Measurements from ENCODE around the gene KAT2A. TPM values are rescaled to one million over a fixed set of nuclear protein-coding genes. Genes with fewer than 3 reads are reported as not detected.

KAT2A gene
- total RNA-seq, 1 experiment from 2014 or later: 41.2 TPM

GRCh38 chr17:42119301-42119700 is 1.9 kb downstream of the KAT2A start:
- Histone ChIP-seq H3K27ac (ENCODE audit: low read depth, low read length) (no peak overlapping the region), H3K4me3 (replicated peaks in 1 of 2; ENCODE audit: low read depth in 1 of 2, low read length in 2 of 2) (no peak overlapping the region), H3K4me1 (ENCODE audit: control insufficient read depth in 1 of 2, insufficient read depth in 2 of 2, low read length in 2 of 2) (peaks cover 5 to 24% of the 10 kb centered on the region in 2 experiments; a peak in 3 of 4 replicates), H3K9me3 (ENCODE audit: control insufficient read depth in 1 of 2, insufficient read depth in 1 of 2, low read depth in 1 of 2, low read length in 2 of 2) (no peaks in the 10 kb centered on the region), H3K9ac (ENCODE audit: low read length) (peak overlapping the region; percentile 17; the same call in 1 of the 2 replicates), H3K27me3 (ENCODE audit: insufficient read depth, low read length) (no peaks in the 10 kb centered on the region), H3K4me2 (ENCODE audit: low read length) (no peak overlapping the region), H4K20me1 (ENCODE audit: insufficient read depth) (no peaks in the 10 kb centered on the region), H3K36me3 (ENCODE audit: control insufficient read depth in 1 of 2, insufficient read depth in 2 of 2, low read length in 2 of 2) (peaks cover 3 to 11% of the 10 kb centered on the region in 2 experiments; a peak in 3 of 4 replicates), H3K79me2 (ENCODE audit: insufficient read depth, low read length) (no peaks in the 10 kb centered on the region), H3K9me2 (ENCODE audit: insufficient read depth) (no peaks in the 10 kb centered on the region), H2AFZ (ENCODE audit: low read depth, low read length, poor library complexity, severe bottlenecking) (no peak overlapping the region)
- ATAC-seq (no peak), DNase-seq (ENCODE audit: low read depth, low spot score) (no peak)
- ChIA-PET RAD21 (ENCODE audit: low non-redundant PET in 1 of 2, low total read pairs in 2 of 2, uncharacterized antibody in 2 of 2, unreplicated experiment in 2 of 2) (no interaction called here), CTCF (no interaction called here), POLR2A (no interaction called here)
- TF ChIP-seq SIN3A (IDR thresholded peaks at IDR 0.05; ENCODE audit: low read depth) (no peak), ELF1 (IDR thresholded peaks at IDR 0.05; ENCODE audit: borderline replicate concordance, low read depth) (no peak), ZNF274 (IDR thresholded peaks at IDR 0.05; ENCODE audit: low read depth, low read length) (no peak), POLR2AphosphoS5 (IDR thresholded peaks at IDR 0.05; ENCODE audit: low read depth, low read length) (no peak), SP1 (IDR thresholded peaks at IDR 0.05; ENCODE audit: low read depth) (no peak)
- TF ChIP-seq, protein P1, sequence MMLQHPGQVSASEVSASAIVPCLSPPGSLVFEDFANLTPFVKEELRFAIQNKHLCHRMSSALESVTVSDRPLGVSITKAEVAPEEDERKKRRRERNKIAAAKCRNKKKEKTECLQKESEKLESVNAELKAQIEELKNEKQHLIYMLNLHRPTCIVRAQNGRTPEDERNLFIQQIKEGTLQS (IDR thresholded peaks at IDR 0.05): no peak
- BruUV-seq (replicated peaks): no TSS peak
- intact Hi-C loops (cut with micrococcal nuclease): loop anchor here (5.0 kb wide), 1 partner anchor 408 kb away; no protein-coding TSS in a partner anchor

- 0 out of 2 replicates have a peak overlapping the region, but pooled peaks have one; percentile 17 for H3K9ac ChIP-seq (ENCODE audit: low read length)
- H3K27ac ChIP-seq (ENCODE audit: low read depth, low read length): no peak overlapping the region; the same call in 1 of the 2 replicates
- intact Hi-C loops (cut with micrococcal nuclease): loop anchor here (5.0 kb wide), 1 partner anchor 409 kb away; no protein-coding TSS in a partner anchor
- no peaks in the 10 kb centered on the region for H3K79me2 ChIP-seq (ENCODE audit: insufficient read depth, low read length)
- CTCF ChIA-PET: interaction anchor here (1.3 kb wide), 1 partner anchor 101 kb away, joined by 3 read pairs; the partner anchor contains the start of gene DNAJC7
- H2AFZ ChIP-seq (ENCODE audit: low read depth, low read length, poor library complexity, severe bottlenecking): no peak overlapping the region
- ATAC-seq: peak; percentile 43; the same call in 1 of the 2 replicates
- peaks cover 5 to 24% of the 10 kb centered on the region in 2 experiments; a peak in 3 of 4 replicates for H3K4me1 ChIP-seq (ENCODE audit: control insufficient read depth in 1 of 2, insufficient read depth in 2 of 2, low read length in 2 of 2)
- peak overlapping the region; percentile 9; the same call in 1 of the 2 replicates for H3K4me2 ChIP-seq (ENCODE audit: low read length)
- no peaks in the 10 kb centered on the region for H3K9me2 ChIP-seq (ENCODE audit: insufficient read depth)
- H3K4me3 ChIP-seq (replicated peaks in 1 of 2; ENCODE audit: low read depth in 1 of 2, low read length in 2 of 2): no peak overlapping the region
- no peaks in the 10 kb centered on the region for H4K20me1 ChIP-seq (ENCODE audit: insufficient read depth)
- no peaks in the 10 kb centered on the region for H3K9me3 ChIP-seq (ENCODE audit: control insufficient read depth in 1 of 2, insufficient read depth in 1 of 2, low read depth in 1 of 2, low read length in 2 of 2)
- POLR2A ChIA-PET: no interaction called here
- H3K36me3 ChIP-seq (ENCODE audit: control insufficient read depth in 1 of 2, insufficient read depth in 2 of 2, low read length in 2 of 2): peaks cover 3 to 11% of the 10 kb centered on the region in 2 experiments; a peak in 3 of 4 replicates
- no TSS peak for BruUV-seq (replicated peaks)
- no peaks in the 10 kb centered on the region for H3K27me3 ChIP-seq (ENCODE audit: insufficient read depth, low read length)
- RAD21 ChIA-PET (ENCODE audit: low non-redundant PET in 1 of 2, low total read pairs in 2 of 2, uncharacterized antibody in 2 of 2, unreplicated experiment in 2 of 2): no interaction called here
- peak; percentile 13 for DNase-seq (ENCODE audit: low read depth, low spot score)
- TF ChIP-seq TCF7L2 (IDR thresholded peaks at IDR 0.05; ENCODE audit: borderline replicate concordance, extremely low read depth, insufficient read depth, insufficient read length) (no peak), ZBTB33 (IDR thresholded peaks at IDR 0.05; ENCODE audit: extremely low read depth, insufficient replicate concordance, low read length) (no peak), MAX (IDR thresholded peaks at IDR 0.05) (no peak), RAD21 (IDR thresholded peaks at IDR 0.05; ENCODE audit: low read depth) (peak; percentile 70), SIN3A (IDR thresholded peaks at IDR 0.05; ENCODE audit: low read depth) (no peak), JUND (IDR thresholded peaks at IDR 0.05) (no peak), ELF1 (IDR thresholded peaks at IDR 0.05; ENCODE audit: borderline replicate concordance, low read depth) (no peak), FOSL1 (IDR thresholded peaks at IDR 0.05; ENCODE audit: low read depth) (no peak), CBX3 (IDR thresholded peaks at IDR 0.05; ENCODE audit: low read depth) (no peak), CEBPB (IDR thresholded peaks at IDR 0.05; ENCODE audit: low read depth) (no peak), EGR1 (IDR thresholded peaks at IDR 0.05; ENCODE audit: low read depth) (no peak)
- TF ChIP-seq, protein P2, sequence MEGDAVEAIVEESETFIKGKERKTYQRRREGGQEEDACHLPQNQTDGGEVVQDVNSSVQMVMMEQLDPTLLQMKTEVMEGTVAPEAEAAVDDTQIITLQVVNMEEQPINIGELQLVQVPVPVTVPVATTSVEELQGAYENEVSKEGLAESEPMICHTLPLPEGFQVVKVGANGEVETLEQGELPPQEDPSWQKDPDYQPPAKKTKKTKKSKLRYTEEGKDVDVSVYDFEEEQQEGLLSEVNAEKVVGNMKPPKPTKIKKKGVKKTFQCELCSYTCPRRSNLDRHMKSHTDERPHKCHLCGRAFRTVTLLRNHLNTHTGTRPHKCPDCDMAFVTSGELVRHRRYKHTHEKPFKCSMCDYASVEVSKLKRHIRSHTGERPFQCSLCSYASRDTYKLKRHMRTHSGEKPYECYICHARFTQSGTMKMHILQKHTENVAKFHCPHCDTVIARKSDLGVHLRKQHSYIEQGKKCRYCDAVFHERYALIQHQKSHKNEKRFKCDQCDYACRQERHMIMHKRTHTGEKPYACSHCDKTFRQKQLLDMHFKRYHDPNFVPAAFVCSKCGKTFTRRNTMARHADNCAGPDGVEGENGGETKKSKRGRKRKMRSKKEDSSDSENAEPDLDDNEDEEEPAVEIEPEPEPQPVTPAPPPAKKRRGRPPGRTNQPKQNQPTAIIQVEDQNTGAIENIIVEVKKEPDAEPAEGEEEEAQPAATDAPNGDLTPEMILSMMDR (IDR thresholded peaks at IDR 0.05 in 2 of 3, conservative IDR thresholded peaks at IDR 0.05 in 1 of 3; ENCODE audit: borderline replicate concordance in 1 of 3, insufficient read depth in 1 of 3, low read depth in 2 of 3, low read length in 2 of 3): peak; percentile 57 to 64 (median 63); a peak in 5 of 6 replicates
Measured at GRCh38 chr17:42118545-42118944, 2.6 kb downstream of the KAT2A start.
